ENCODE measurements around the gene RBM39. TPM values are rescaled to one million over a fixed set of nuclear protein-coding genes. Genes with fewer than 3 reads are reported as not detected.

Gene RBM39
- total and polyA plus RNA-seq, 9 of the 15 experiments (the other 6 are each of a cell fraction or from before 2014, with no cell fraction given) = 143 to 319 (median 228) TPM

GRCh38 chr20:35664466-35665206 is 77.4 kb downstream of the RBM39 start, which contains the start of the genes CPNE1 and RBM12 (continued):
- TF ChIP-seq PRMT5 (CRISPR knock-in tag; IDR thresholded peaks at IDR 0.05) (peak; percentile 83), POU5F1 (IDR thresholded peaks at IDR 0.05; ENCODE audit: borderline replicate concordance, low read depth, low read length, partially characterized antibody) (no peak), RBM14 (IDR thresholded peaks at IDR 0.05; ENCODE audit: borderline replicate concordance, insufficient read depth, low read depth, low read length) (no peak), FOXK2 (conservative IDR thresholded peaks at IDR 0.05 in 1 of 2, IDR thresholded peaks at IDR 0.05 in 1 of 2; ENCODE audit: low read depth in 2 of 2) (peak; percentile 28 to 89; a peak in 2 of 4 replicates), KLF6 (CRISPR knock-in tag; IDR thresholded peaks at IDR 0.05; ENCODE audit: borderline replicate concordance) (peak; percentile 37; the same call in 1 of the 2 replicates), GTF2F1 (IDR thresholded peaks at IDR 0.05; ENCODE audit: low read depth, low read length) (0 out of 2 replicates have a peak, but pooled peaks have one; percentile 71), MXI1 (IDR thresholded peaks at IDR 0.05; ENCODE audit: low read depth, low read length) (0 out of 2 replicates have a peak, but pooled peaks have one; percentile 10), HNRNPUL1 (IDR thresholded peaks at IDR 0.05; ENCODE audit: low read length) (no peak), STAT6 (CRISPR knock-in tag; IDR thresholded peaks at IDR 0.05) (peak; percentile 63), RNF2 (IDR thresholded peaks at IDR 0.05) (peak; percentile 58), CBFA2T2 (conservative IDR thresholded peaks at IDR 0.05) (0 out of 2 replicates have a peak, but pooled peaks have one; percentile 16), PCBP1 (IDR thresholded peaks at IDR 0.05; ENCODE audit: low read depth, low read length, poor library complexity, severe bottlenecking) (peak; percentile 84), MIER1 (IDR thresholded peaks at IDR 0.05; ENCODE audit: low read depth) (no peak), HMGN3 (IDR thresholded peaks at IDR 0.05; ENCODE audit: borderline replicate concordance, extremely low read depth, insufficient read length, low read depth, low read length) (peak; percentile 83), ZNF77 (CRISPR knock-in tag; IDR thresholded peaks at IDR 0.05) (no peak), HDAC3 (IDR thresholded peaks at IDR 0.05; ENCODE audit: borderline replicate concordance, partially characterized antibody) (no peak), VEZF1 (CRISPR knock-in tag; IDR thresholded peaks at IDR 0.05) (peak; percentile 91), TEAD1 (CRISPR knock-in tag; IDR thresholded peaks at IDR 0.05) (peak; percentile 52 to 55; a peak in 3 of 4 replicates), SP1 (CRISPR knock-in tag; IDR thresholded peaks at IDR 0.05) (peak; percentile 81), KAT7 (CRISPR knock-in tag; IDR thresholded peaks at IDR 0.05; ENCODE audit: borderline replicate concordance) (peak; percentile 75; the same call in 1 of the 2 replicates), POLR2AphosphoS2 (IDR thresholded peaks at IDR 0.05; ENCODE audit: low read length) (0 out of 2 replicates have a peak, but pooled peaks have one; percentile 61), ZNF695 (CRISPR knock-in tag; IDR thresholded peaks at IDR 0.05) (no peak), MEIS2 (IDR thresholded peaks at IDR 0.05; ENCODE audit: partially characterized antibody) (peak; percentile 70), BRD4 (IDR thresholded peaks at IDR 0.05) (peak; percentile 96)
